ENCODE data around the gene BACE2. TPM values are rescaled to one million over a fixed set of nuclear protein-coding genes. Genes with fewer than 3 reads are reported as not detected.

Gene BACE2
- total RNA-seq, 1 donor from 2014 or later = 16.0 TPM

DNA sequence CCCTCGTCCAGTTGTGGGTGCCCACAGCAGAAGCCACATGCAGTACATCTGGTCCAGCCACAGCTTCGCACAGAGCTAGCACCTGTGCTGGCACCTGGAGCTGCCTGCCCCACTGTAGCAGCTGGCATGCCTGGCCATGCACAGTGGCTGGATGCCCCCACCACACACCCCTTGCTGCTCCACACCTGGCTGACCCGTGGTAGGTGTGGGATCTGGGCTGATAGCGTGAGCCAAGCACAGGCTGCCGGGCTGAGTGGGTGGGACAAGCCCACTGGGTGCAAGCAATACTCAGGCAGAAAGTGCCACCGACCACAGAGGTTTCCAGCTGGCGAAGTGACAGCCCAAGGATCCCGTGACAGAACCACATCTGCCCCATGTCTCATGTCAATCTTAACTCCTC, 30.6 kb upstream of the BACE2 start:
- DNase-seq = no peak
- intact Hi-C loops (cut with micrococcal nuclease) = no loop called here

DNA sequence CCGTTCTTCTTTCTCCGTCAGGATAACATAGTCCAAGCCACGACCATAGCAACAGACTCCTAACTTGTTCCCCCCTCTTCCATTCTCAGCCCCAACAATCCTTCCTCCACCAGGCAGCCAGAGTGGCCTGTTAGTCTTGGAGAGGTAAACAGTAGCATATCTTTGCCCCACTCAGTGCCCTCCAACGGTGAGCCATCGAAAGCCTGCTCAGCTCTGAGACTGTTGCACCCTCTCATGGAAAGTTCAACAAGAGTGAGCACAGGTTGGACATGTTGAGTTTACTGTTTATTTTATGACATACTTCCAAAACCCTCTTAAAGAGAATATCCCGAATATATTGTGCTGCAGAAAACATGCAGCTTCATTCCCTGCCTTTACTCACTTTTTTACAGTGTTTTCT, 30.1 kb upstream of the BACE2 start:
- intact Hi-C loops (cut with micrococcal nuclease) = no loop called here
- H3K4me1 ChIP-seq = peaks cover 7% of the 10 kb centered on the region
- H3K36me3 ChIP-seq = no peaks in the 10 kb centered on the region
- H3K27me3 ChIP-seq (ENCODE audit: low read depth) = peaks cover 55% of the 10 kb centered on the region
- TF ChIP-seq, protein P1, sequence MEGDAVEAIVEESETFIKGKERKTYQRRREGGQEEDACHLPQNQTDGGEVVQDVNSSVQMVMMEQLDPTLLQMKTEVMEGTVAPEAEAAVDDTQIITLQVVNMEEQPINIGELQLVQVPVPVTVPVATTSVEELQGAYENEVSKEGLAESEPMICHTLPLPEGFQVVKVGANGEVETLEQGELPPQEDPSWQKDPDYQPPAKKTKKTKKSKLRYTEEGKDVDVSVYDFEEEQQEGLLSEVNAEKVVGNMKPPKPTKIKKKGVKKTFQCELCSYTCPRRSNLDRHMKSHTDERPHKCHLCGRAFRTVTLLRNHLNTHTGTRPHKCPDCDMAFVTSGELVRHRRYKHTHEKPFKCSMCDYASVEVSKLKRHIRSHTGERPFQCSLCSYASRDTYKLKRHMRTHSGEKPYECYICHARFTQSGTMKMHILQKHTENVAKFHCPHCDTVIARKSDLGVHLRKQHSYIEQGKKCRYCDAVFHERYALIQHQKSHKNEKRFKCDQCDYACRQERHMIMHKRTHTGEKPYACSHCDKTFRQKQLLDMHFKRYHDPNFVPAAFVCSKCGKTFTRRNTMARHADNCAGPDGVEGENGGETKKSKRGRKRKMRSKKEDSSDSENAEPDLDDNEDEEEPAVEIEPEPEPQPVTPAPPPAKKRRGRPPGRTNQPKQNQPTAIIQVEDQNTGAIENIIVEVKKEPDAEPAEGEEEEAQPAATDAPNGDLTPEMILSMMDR (IDR thresholded peaks at IDR 0.05; ENCODE audit: borderline replicate concordance) = no peak
- H3K4me3 ChIP-seq = no peak overlapping the region
- no peaks in the 10 kb centered on the region for H3K9me3 ChIP-seq (replicated peaks)
- DNase-seq = no peak
- no peak overlapping the region for H3K27ac ChIP-seq (replicated peaks)

More for the DNA sequence above, 30.6 kb upstream of the BACE2 start:
- no peaks in the 10 kb centered on the region for H3K9me3 ChIP-seq (replicated peaks)
- peaks cover 7% of the 10 kb centered on the region for H3K4me1 ChIP-seq
- no peak overlapping the region for H3K4me3 ChIP-seq
- TF ChIP-seq, protein P1 (IDR thresholded peaks at IDR 0.05; ENCODE audit: borderline replicate concordance) = no peak
- H3K27me3 ChIP-seq (ENCODE audit: low read depth) = peaks cover 55% of the 10 kb centered on the region
- H3K36me3 ChIP-seq = no peaks in the 10 kb centered on the region
- no peak overlapping the region for H3K27ac ChIP-seq (replicated peaks)

DNA sequence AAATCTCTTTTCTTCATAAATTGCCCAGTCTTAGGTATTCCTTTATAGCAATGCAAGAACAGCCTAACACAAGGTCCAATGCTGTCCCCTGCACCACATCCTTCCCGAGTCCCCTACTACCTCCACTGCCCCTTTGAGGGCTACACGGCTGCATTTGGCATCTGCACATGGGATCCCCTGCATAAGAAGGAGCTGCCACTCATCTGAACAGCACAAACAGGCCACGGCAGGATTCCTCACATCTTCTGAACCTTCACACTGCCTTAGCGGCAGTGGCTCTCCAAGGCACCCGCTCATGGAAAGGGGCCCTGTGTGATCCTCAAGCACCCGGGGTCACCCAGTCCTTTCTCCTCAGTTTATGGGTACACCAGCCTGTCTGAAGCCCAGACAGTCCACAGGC, 29.2 kb upstream of the BACE2 start:
- no peaks in the 10 kb centered on the region for H3K36me3 ChIP-seq
- TF ChIP-seq, protein P1 (IDR thresholded peaks at IDR 0.05; ENCODE audit: borderline replicate concordance) = no peak
- DNase-seq = no peak
- H3K4me1 ChIP-seq = peaks cover 7% of the 10 kb centered on the region
- no peak overlapping the region for H3K4me3 ChIP-seq
- no peak overlapping the region for H3K27ac ChIP-seq (replicated peaks)
- H3K27me3 ChIP-seq (ENCODE audit: low read depth) = peaks cover 55% of the 10 kb centered on the region
- no peaks in the 10 kb centered on the region for H3K9me3 ChIP-seq (replicated peaks)
- intact Hi-C loops (cut with micrococcal nuclease) = no loop called here

DNA sequence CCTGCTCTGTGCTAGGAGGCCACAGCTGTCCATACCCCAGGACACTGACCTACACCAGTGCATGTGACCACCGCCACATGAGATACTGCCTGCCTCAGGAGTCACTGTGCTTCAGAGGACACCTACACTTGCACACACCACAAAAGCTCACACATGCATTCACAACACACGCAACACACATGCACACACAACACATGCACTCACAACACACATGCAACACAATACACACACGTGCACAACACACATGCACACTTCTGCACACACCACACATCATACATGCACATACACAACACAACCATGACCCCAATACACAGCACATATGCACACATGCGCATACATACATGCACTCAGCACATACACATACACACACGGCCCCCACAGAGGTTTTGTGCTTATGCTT, 28.7 kb upstream of the BACE2 start:
- intact Hi-C loops (cut with micrococcal nuclease) = no loop called here
- TF ChIP-seq, protein P1 (IDR thresholded peaks at IDR 0.05; ENCODE audit: borderline replicate concordance) = no peak

DNA sequence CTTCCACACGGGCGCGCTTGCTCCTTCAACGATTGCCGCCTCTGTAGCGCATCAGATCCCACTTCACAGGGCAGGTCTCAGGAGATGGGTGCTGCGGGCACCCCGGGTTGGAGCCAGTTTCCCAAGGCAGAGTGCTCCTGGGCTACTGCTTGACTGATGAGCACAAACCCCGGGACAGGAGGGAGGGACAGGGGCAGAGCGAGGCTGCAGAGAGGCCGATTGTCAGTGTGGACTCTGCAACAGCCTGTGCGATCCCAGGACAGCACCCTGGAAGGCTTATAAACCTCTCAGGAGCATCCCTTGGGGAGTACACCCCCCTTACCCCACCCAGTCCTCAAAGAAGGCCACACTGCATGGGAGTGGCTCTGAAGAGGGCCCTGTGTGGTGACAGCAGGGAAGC, 28.0 kb upstream of the BACE2 start:
- H3K36me3 ChIP-seq = no peaks in the 10 kb centered on the region
- peaks cover 51% of the 10 kb centered on the region for H3K27me3 ChIP-seq (ENCODE audit: low read depth)
- H3K9me3 ChIP-seq (replicated peaks) = no peaks in the 10 kb centered on the region
- intact Hi-C loops (cut with micrococcal nuclease) = no loop called here
- H3K4me3 ChIP-seq = no peak overlapping the region
- no peak overlapping the region for H3K27ac ChIP-seq (replicated peaks)
- no peak for DNase-seq
- TF ChIP-seq, protein P1 (IDR thresholded peaks at IDR 0.05; ENCODE audit: borderline replicate concordance) = no peak
- H3K4me1 ChIP-seq = peaks cover 11% of the 10 kb centered on the region

More for the DNA sequence above, 28.7 kb upstream of the BACE2 start:
- Histone ChIP-seq H3K27me3 (ENCODE audit: low read depth) (peaks cover 55% of the 10 kb centered on the region), H3K4me1 (peaks cover 8% of the 10 kb centered on the region), H3K27ac (replicated peaks) (no peak overlapping the region), H3K9me3 (replicated peaks) (no peaks in the 10 kb centered on the region), H3K36me3 (no peaks in the 10 kb centered on the region), H3K4me3 (no peak overlapping the region)
- no peak for DNase-seq

Measured in left ventricle myocardium inferior (tissue), 1 donor.